Measurements from ENCODE around the gene SFI1.

DNA sequence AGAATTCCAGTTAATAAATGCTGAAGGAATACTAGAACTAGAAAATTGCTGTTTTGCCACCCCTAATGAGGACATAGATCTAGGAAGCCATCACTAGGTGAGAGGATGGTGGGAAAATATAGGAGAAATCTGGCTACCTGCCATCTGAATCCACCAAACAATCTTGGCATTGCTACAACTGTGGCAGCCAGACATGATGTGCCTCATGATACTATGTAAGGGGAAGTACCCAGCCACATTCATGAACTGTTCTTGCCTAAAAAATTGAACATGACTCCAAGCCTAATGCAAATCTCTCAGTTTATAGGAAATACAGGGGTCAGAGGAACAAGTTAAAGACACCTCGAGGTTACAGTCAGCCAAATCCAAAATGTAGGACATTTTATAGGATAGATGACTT lies 72.8 kb downstream of the SFI1 start:
- TF ChIP-seq POLR2A (IDR thresholded peaks at IDR 0.05; ENCODE audit: low read length) = no peak
- TF ChIP-seq GATA1 (IDR thresholded peaks at IDR 0.05; ENCODE audit: low read depth, low read length) = no peak
